HG02885 (cell line): ENCODE measurements around the gene GAS2L2.
"Not testable (repeated sequence)": the region's sequence is repeated elsewhere in the genome, so short reads cannot be mapped to it uniquely, and the experiment has no call there.

Source experiments
- ATAC-seq: cut with Tn5 transposase; IDR thresholded peaks from one replicate; pipeline ENCODE4 v1.9.1; 2021; ENCODE audit warnings: mild to moderate bottlenecking; ENCODE audit not compliant: unreplicated experiment, poor library complexity

GAS2L2 gene

DNA sequence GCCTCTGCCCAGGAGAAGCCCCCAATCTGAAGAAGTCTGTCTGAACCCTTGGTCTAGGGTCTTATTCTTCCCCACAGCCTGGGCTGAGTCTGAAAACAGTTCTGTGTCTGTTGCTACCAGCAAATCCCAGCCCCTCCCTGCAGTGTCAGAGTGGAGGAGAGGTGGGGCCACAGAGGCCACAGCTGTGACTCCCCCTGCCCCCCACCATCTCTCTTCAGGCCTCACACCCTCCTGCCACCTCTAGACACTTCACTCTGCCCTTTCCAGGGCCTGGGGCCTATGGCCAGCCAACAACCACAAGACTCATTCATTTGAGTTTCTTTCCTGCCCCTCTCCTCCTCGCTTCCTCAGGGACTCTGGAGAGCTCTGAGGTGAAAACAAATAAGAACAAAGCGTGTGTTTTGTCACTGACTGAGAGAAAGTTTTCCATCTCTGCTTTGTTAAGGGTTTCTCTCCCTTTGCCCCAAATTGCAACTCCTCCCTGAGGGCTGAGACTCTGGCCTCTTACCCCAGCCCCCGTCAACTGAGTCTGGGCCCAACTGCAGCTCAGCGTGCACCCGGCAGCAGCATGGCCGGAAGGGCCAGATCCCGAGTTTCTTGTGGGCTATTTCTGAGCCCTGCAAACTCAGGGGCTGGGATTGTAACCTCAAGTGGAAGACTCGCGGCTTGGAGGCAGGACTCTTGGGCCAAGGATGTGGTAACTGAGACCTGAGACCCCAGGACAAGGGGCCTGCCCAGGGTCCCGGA lies 20.8 kb upstream of the GAS2L2 start:
- no peak for ATAC-seq

GRCh38 chr17:35773129-35773528 lies 20.1 kb upstream of the GAS2L2 start:
- ATAC-seq: no peak

DNA sequence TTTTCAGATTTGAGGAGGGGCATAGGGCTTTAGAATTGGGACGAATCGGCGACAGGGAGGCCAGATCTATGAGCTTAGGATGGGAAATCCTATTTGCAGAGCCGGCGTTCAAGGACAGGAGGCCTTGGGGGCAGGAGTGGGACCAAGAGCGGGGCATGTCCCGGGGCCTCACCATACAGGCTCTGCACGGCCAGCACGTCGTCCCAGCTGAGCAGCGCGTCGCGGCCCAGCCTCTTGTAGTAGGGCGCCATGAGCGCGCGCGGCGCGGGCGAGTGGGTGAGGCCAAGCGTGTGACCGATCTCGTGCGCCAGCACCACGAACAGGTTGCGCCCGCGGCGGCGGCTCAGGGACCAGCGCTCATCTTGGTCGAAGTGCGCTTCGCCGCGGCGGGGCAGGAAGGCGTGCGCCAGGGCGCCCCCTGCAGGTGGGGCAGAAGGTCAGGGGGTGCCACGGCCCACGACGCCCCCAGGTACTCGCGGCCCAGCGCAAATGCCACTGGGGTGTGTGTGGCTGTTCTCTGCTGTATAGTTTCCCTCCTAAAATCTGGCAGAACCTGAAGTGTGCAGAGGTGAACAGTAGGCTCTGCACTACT lies 17.0 kb upstream of the GAS2L2 start:
- no peak for ATAC-seq

- no peak for ATAC-seq
These were observed 15.8 kb upstream of the GAS2L2 start for GRCh38 chr17:35768797-35769196.

- no peak for ATAC-seq
These were observed 14.0 kb upstream of the GAS2L2 start for GRCh38 chr17:35766903-35767510.

DNA sequence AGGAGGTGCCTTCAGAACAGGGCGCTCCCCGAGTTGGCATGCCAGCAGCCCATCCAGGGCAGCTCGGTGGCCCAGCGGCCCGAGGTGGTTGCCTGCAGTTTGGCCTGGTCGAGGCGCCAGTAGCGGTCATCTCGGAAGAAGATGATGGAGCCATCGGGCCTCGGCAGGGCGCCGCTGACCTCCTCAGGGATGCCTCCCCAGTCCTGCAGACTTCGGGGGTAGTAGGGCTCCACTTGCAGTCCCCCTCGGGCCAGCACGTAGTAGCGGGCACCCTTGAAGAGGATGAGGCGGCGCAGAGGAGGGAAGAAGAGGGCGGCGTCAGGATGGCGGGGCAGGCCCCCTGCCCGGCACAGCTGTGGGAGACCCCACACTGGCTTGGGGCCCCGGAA lies 13.4 kb upstream of the GAS2L2 start:
- no peak for ATAC-seq

- ATAC-seq: no peak
These were observed 12.9 kb upstream of the GAS2L2 start for GRCh38 chr17:35765756-35766488.

GRCh38 chr17:35765086-35765710 lies 12.2 kb upstream of the GAS2L2 start:
- no peak for ATAC-seq

DNA sequence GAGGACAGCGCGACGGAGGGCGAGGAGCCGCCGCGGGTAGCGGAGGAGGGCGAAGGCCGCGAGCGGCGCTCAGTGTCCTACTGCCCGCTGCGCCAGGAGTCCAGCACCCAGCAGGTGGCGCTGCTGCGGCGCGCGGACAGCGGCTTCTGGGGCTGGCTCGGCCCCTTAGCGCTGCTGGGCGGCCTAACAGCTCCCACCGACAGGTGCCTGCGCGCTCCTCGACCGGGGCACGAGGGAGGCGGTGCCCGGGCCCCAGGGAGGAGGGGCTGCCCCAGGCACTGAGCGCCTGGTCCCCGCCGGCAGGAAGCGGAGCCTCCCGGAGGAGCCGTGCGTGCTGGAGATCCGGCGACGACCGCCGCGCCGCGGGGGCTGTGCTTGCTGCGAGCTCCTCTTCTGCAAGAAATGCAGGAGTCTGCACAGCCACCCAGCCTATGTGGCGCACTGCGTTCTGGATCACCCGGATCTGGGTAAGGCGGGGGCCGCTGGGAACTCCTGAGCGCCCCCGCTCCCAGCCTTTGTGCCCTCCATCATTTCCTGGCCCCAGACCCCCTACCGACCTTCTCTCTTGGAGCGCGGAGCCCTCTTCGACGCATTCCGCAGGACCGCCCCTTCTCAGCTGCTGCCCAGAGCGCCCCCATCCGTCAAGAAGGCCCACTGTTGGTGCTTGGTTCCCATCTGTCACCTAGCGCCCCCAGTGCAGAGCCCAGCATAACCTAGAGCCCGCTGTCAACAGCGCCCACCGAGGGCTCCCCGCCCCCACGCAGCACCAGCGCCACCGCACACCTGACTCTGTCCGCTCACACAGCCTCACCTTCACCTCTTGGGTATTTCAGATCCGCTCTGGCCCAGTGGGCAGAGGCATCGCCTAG lies 11.3 kb upstream of the GAS2L2 start:
- peak; percentile 86 for ATAC-seq

GRCh38 chr17:35763767-35764122 lies 10.7 kb upstream of the GAS2L2 start:
- ATAC-seq: no peak

DNA sequence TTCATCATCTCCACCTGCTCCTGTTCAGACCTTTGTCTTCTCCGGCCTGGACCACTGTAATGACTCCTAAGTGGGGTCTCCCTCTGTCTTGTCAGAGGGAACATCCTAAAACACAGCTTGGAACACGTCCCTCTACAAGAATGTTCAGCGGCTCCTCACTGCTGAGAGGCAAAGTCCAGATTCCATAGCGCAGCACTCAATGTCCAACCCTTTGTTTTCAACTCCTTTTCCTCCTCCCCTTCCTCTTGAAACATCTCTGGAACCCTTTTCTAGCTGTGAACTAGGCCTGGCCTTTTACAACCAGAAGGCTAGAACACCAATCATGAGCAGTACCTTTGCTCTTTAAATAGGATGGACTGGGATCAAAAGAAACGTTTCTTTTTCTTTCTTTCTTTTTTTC lies 8.6 kb upstream of the GAS2L2 start:
- ATAC-seq: no peak

- no peak for ATAC-seq
These were observed 7.5 kb upstream of the GAS2L2 start, which contains the start of gene C17orf50 for GRCh38 chr17:35760587-35760986. Gene C17orf50 (plus strand): TSS chr17:35760887. CDS start chr17:35760942, 55 bp downstream.

DNA sequence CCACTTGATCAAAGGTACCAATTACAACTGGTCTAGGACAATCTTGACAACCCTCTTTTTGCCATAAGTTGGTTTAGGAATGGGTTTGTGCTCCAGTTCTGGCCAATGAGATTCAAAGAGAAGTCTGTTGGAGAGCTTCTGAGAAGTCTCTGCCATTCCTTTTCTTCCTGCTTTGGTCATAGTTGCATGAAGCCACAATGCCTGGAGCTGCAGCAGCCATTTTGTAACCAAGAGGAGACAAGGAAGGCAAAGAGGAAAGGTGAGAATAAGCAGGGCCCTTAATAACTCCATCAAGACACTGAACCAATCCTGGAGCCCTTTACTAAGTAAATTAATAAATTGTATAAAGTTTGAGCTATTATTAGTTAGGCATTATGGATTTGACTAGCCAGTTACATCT lies 4.2 kb upstream of the GAS2L2 start:
- ATAC-seq: no peak

DNA sequence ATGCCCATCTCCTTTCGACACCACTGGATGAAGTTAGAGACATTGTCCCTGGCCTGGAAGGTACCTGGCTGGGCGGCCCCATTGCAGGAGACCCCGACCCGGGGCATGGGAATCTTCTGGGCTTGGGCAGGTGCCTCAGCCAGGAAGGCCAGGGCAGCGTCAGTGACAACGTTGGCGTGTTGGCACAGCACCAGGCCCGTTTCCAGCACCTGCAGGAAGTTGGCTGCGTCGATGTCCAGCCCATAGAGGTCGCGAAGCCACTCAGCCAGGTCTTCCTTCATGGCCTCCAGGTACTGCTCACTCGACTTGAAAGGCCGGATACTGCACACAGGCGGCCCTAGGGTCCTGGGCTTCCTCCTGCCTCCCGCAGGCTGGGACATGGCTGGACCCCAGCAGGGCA lies 568 bp downstream of the GAS2L2 start:
- no peak for ATAC-seq

DNA sequence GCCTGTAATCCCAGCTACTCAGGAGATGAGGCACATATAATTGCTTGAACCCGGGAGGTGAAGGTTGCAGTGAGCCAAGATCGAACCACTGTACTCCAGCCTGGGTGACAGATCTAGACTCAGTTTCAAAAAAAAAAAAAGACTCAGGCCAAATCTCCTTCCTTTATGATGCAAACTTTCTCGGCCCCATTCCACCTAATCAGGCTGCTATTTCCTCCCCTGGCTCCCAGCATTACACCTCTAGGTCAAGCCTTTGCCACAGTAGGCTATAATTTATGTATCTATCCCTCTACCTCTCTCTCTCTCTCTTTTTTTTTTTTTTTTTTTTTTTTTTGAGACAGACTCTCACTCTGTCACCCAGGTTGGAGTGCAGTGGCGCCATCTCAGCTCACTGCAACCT lies 1.5 kb downstream of the GAS2L2 start:
- not testable (repeated sequence) for ATAC-seq

- no peak for ATAC-seq
These were observed 2.3 kb downstream of the GAS2L2 start for GRCh38 chr17:35750526-35751395.

GRCh38 chr17:35749560-35750412 lies 3.3 kb downstream of the GAS2L2 start:
- no peak for ATAC-seq

DNA sequence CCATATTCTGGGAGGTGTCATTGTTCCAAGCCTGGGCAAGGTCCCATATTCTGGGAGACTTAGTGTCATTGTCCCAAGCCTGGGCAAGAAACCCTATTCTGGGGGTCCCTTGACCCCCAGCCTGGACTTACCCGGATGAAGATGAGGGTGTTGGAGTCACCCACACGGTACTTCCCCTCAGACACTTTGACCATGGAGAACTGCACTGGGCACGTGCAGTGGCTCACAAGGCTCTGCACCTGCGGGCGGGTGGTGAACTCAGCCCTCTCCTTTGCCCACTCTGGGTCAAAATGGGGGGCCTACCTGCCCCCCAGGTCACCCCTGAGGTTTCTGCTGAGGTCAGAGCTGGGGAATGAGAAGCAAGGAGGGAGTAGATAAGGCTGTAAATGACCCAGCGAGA lies 4.1 kb downstream of the GAS2L2 start:
- ATAC-seq: no peak
